ENCODE data around the gene TERT. TPM values are rescaled to one million over a fixed set of nuclear protein-coding genes. Genes with fewer than 3 reads are reported as not detected.
"Not testable (repeated sequence)": the region's sequence is repeated elsewhere in the genome, so short reads cannot be mapped to it uniquely, and the experiment has no call there.

Gene TERT
- total RNA-seq, 1 donor from 2014 or later = not detected

DNA sequence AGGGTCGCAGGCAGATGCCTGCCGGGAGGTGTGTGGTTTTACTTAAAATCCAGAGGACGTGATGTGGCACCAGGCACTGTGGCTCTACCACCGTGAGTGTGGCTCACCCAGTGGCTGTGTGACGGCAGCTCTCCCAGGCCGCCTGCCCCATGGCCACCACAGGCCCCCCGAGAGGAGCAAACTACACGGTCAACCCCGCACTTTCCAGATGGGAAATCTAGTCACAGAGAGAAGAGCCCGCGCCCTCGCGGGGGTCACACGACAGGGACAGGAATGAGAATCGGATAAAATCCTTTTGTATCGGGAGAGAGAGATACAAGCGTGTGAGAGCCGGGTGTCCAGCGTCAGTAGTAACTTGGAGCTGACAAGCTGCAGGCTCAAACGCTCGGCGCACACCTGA, 24.4 kb downstream of the TERT start:
- intact Hi-C loops (cut with micrococcal nuclease) = no loop called here
- no peak for DNase-seq

DNA sequence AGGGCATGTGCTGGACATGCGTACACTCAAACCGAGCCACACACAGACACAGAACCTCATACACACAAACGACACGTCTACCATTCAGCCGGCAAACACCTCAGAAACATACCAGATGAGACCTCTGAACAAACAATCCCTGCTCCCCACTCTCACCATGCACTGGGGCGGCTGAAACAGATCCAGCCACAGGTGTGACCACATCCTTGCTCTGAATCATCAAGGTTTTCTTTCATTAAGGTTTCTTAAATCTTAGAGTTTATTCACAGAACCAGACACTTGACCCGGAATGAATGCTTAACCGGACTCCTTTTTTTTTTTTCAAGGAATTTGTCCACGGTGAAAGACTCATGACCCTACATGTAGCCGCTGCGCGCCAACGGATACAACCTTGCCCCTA, 26.2 kb downstream of the TERT start:
- intact Hi-C loops (cut with micrococcal nuclease) = no loop called here

More for the DNA sequence above, 24.4 kb downstream of the TERT start:
- no peak for ATAC-seq

DNA sequence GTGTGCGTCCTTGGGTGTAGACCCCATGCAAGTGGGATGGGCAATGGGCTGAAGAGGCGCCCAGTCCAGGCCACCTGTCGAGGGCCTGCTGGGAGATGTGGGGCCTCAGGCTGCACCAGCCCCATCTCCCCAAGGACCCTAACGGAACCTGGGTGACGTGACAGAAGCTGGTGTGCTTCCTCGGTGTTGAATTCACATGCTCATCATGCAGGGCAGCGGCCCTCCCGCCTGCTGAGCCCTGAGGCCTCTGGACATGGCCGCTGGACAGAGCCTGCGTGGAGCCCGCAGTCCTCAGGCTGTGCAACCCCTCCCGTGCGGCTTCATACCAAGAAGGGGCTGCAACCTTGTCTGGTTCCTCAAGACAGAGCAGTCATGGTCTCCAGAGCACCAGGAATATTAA, 26.8 kb downstream of the TERT start:
- intact Hi-C loops (cut with micrococcal nuclease) = no loop called here
- DNase-seq = no peak
- no peak for ATAC-seq

More for the DNA sequence above, 26.2 kb downstream of the TERT start:
- DNase-seq (no peak), ATAC-seq (no peak)

DNA sequence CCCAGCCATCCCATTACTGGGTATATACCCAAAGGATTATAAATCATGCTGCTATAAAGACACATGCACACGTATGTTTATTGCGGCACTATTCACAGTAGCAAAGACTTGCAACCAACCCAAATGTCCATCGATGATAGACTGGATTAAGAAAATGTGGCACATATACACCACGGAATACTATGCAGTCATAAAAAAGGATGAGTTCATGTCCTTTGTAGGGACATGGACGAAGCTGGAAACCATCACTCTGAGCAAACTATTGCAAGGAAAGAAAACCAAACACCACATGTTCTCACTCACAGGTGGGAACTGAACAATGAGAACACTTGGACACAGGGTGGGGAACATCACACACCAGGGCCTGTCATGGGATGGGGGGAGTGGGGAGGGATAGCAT, 27.4 kb downstream of the TERT start:
- DNase-seq; intact Hi-C loops (cut with micrococcal nuclease); ATAC-seq: not testable (repeated sequence)

DNA sequence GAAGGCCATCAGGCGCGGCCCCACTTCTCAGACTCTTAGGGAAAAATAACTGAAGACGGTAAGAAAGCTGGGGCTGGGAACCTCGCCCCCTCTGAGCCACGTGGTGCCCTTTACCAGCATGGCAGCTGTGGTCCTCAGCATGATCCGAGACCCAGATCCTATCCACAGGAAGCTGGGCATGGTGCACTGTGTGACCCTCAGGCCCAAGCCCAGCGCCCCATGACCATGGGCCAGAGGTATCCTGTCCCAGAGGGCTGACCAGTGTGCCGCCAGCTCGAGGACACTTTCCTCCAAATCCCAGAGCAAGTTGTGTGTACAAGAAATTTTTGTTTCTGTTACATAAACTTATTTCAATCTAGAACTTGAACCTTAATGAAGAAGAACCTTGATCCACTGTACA, 28.1 kb downstream of the TERT start:
- DNase-seq = no peak
- ATAC-seq = no peak
- intact Hi-C loops (cut with micrococcal nuclease) = no loop called here

DNA sequence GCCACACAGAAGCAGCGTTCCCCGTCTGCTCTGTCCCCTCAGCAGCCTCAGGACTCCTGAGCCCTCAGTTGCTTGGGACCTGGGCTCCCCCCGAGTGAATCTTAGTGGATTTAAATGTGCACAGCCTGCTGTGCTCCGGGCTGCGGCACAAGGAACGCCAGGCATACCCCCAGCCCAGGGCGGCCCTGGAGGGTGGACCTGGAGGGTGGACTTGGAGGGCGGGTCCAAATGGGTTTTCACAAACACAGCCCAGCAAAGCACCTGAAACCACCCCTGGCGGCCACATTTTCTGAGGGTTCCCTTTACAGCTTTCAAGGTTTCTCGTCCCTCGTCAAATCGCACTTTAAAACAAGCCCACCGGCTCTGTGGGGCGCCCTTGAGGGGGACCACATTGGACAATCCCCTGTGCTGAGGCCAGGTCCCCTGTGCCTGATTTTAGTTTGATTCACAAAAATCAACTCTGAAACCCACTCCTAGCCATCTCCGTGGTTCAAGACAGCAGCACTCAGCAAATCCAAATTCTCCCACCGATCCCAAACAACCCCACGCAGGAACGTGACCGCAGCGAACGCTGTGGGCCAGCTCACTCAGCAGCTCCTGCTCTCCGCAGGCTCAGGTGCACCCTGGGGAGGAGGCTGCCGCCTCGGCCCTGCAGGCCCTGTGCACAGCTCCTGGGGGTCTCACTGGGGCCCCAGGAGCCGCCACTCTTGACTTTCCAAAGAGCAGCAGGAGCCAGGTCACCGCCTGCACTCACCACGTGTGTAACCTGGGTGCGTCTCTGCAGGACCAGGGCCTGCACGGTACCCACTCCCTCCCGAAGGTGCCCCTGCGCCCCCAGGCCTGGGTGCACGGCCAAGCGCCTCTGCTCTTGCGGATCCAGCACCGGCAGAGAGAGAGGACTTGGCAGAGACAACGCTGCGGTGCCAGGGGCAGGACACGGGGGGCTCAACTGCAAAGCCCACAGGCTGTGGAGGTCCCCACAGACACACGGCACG, 29.1 kb downstream of the TERT start:
- ATAC-seq (no peak), DNase-seq (no peak)
- intact Hi-C loops (cut with micrococcal nuclease) = no loop called here

DNA sequence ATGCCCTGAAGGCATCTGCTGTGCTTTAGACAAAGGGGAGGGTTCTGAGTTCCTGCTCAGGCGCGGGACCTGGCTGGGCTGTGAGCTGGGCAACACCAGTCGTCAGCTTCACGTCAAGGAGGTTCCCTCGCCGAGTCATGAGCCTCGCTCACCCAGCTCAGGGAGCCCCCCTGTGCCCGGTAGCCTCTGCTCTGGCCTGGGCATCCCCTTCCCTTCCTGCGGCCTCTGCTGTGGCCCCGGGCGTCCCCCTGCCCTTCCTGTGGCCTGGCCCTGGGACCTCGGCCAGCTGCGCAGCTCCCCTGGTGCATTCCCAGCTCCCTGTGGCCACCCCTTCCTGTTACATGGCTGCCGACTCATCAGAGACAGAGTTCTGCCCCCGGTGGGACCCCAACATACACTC, 29.8 kb downstream of the TERT start:
- DNase-seq = no peak
- intact Hi-C loops (cut with micrococcal nuclease) = no loop called here
- ATAC-seq = no peak

DNA sequence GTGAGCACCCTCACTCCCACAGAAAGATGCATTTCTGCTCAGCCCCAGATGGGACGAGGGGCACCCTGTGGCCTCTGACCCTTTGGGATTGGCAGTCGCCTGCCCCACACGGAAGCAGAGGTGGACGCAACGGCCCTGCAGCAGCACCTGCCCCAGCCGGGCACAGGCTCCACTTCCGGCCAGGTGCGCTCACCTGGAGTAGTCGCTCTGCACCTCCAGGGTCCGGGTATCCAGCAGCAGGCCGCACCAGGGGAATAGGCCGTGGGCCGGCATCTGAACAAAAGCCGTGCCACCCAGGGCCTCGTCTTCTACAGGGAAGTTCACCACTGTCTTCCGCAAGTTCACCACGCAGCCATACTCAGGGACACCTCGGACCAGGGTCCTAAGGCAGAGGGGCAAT, 30.7 kb downstream of the TERT start:
- ATAC-seq (no peak), DNase-seq (no peak)
- intact Hi-C loops (cut with micrococcal nuclease) = no loop called here

DNA sequence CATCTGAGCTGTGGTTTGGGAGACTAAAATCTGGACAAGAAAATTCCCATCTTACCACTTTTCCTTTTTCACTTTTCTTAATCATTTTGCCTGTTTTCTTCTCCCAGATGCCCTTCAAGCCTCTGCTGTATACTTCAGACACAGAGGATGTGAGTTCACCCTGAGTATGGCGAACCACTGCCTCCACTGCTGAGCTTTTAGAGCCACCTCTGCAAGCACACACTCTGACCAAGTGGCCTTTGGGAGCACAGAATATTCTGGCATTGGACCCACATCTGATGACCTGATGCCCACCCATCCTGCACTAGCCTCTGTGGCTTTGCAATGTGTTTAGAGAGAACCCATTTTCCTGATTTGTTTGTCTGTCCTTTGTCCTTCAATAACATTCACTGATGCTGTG, 32.5 kb downstream of the TERT start:
- no peak for DNase-seq
- ATAC-seq = no peak
- intact Hi-C loops (cut with micrococcal nuclease) = no loop called here

DNA sequence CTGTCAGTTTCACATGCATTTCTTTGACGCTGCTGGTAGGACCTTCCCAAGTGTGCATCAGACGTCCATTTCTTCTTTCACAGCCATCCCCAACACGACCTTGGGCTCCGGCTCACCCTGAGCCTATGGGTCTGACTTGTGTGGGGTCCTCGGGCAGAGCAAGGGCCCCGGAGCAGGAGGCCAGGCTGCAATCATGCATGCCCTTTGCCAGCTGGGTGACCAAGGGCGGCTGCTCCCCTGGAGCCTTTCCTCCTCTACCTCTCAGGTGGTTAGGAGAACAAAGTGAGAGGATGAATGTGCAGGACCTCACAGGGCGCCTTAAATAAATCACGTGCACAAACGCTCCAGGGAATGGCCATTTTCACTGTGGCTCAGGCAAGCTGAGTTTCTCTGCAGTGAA, 33.2 kb downstream of the TERT start:
- ATAC-seq = no peak
- intact Hi-C loops (cut with micrococcal nuclease) = no loop called here
- no peak for DNase-seq

DNA sequence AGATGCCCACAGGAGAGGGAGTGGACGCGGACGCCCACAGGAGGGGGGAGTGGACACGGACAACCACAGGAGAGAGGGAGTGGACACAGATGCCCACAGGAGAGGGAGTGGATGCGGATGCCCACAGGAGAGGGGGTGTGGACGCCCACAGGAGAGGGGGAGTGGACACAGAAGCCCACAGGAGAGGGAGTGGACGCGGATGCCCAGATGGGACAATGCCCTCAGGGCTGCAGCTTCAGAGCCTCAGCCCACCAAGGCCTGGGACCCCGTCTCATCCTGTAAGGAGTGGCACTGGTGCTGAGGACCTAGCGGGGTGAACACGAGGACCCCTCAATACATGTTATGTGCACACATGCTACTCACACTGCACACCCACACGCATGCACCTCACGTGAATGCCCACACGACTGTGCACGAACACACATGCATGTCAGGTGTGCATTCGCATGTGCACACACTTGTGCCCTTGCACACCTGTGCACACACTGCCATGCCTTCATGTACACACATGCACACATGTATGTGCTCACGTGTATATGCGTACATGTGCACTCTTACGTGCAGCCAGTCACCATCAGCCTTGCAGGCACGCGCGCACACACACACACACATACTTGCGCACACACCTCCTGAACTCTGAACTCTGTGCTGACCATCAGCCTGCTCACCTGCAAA, 34.9 kb downstream of the TERT start:
- no peak for ATAC-seq
- intact Hi-C loops (cut with micrococcal nuclease) = no loop called here
- DNase-seq = no peak

DNA sequence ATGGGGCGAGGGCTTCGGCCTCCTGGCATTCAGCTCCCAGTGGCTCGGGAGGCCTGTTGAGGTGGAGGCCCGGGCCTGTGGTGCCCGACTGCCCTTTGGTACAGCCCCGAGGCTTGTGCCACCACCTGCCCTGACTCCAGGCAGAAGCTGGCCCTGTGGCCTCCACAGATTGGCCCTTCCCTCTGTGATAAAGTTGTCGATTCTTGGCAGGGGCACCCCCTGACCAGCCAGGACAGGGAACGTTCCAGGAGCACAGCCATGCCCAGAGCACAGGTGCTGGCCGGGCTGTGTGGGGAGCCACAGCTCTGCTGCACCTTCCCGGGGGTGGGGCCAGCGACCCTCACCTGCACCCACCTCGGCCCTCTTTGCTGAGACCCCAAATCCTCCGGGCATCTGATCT, 37.0 kb downstream of the TERT start:
- intact Hi-C loops (cut with micrococcal nuclease) = no loop called here
- DNase-seq (no peak), ATAC-seq (no peak)

DNA sequence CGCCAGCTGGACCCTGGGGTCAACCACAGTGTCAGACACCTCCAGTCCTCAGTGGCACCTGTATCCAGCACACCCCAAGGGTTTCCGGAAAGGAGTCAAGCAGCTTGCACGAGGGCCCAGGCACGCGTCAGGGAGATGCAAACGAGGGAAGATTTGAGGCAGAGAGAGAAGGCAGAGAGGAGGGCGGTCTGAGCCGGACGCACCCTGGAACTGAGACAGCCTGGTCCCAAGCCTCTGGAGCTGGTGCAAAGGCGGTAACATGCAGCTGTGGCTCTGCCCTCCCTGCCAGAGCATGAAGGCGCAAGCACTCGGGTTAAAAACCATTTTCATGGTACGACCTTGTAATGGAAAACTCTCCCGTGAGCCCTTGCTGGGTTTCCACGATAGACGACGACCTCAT, 37.5 kb downstream of the TERT start:
- no peak for ATAC-seq
- intact Hi-C loops (cut with micrococcal nuclease) = no loop called here
- no peak for DNase-seq

DNA sequence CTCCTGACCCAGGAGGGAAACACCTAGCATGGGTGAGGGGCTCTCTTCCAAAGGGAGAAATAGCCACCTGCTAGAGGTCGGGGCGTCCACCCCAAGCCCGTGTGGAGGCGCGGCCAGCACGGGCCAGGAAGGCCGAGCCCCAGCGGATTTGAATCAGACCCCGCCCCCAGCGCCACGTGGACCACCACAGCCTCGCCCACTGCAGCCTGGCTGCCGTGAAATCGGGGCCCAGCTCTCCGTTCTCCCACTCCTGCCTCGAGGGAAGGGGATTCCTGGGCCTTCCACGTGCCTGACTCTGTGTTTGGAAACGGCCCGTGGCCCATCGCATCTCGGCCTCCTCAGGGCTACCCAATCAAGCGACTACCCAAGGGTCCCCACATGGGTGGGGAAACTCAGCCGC, 38.1 kb downstream of the TERT start:
- ATAC-seq (no peak), DNase-seq (no peak)
- intact Hi-C loops (cut with micrococcal nuclease) = no loop called here

DNA sequence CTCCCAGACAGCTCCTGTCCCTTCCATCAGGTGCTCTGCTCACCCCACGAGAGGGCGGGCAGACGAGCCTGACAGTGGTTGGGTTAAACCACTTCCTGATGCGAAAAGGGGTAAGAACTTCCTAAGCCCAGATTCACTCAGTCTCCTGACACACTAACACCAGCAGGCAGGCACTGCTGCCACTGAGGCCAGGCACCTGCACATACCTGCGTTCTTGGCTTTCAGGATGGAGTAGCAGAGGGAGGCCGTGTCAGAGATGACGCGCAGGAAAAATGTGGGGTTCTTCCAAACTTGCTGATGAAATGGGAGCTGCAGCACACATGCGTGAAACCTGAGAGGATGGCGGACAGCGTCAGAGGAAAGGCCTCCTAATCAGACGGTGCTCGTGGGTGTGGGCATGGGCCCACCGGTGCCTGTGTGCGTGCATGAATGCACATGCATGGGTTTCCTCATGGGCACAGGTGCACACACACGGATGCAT, 39.7 kb downstream of the TERT start:
- no peak for ATAC-seq
- intact Hi-C loops (cut with micrococcal nuclease) = no loop called here

DNA sequence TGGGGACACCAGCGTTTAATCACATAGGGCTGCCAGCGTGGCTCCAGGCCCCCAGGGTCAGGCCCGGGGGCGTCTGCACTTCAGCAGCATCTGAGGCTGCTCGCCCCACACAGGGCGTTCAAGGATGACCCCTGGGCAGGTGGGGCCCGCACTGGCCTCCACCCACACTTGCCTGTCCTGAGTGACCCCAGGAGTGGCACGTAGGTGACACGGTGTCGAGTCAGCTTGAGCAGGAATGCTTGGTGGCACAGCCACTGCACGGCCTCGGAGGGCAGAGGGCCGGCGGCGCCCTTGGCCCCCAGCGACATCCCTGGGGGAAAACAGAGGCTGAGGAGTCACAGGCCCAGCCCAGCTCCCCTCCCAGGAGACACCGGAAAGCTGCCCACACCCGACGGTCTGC, 40.7 kb downstream of the TERT start:
- DNase-seq (no peak), ATAC-seq (no peak)
- intact Hi-C loops (cut with micrococcal nuclease) = no loop called here

More for the DNA sequence above, 39.7 kb downstream of the TERT start:
- no peak for DNase-seq

DNA sequence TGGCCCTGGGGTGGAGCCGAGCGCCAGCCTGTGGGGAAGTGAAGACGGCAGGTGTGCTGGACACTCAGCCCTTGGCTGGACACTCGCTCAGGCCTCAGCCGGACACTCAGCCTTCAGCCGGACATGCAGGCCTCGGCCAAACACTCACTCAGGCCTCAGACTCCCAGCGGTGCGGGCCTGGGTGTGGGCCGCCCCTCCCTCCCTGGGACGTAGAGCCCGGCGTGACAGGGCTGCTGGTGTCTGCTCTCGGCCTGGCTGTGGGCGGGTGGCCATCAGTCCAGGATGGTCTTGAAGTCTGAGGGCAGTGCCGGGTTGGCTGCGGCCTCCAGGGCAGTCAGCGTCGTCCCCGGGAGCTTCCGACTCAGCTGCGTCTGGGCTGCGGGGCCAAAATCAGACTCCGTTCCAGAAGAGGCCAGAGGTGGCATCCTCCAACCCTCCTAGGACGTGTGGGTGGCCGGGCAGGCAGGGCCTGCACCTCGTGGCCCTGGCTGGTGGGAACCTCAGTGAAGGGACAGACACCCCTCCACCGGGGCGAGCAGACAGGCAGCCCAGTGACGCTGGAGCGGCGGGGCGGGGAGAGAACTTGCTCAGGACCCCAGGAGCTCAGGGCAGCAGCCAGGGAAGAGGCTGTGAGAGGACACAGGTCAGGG, 41.3 kb downstream of the TERT start:
- DNase-seq (no peak), ATAC-seq (no peak)
- intact Hi-C loops (cut with micrococcal nuclease) = no loop called here

DNA sequence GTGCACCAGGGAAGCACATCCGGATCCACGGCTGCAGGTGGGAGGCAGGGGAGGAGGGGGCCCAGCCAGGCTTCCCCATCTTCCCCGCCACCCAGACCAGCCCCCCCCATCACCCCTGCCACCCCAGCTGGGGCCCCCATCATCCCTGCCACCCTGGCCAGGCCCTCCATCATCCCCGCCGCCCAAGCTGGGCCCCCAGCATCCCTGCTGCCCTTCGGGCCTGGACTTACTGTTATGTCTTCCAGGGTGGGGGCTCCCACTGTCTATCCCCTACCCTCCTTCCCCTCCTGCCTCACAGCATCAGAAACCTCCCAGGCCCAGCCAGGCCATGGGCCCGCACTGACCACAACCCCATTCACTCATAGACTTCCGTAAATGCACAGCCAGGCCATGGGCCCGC, 42.2 kb downstream of the TERT start:
- DNase-seq = no peak
- intact Hi-C loops (cut with micrococcal nuclease) = no loop called here
- ATAC-seq = no peak

DNA sequence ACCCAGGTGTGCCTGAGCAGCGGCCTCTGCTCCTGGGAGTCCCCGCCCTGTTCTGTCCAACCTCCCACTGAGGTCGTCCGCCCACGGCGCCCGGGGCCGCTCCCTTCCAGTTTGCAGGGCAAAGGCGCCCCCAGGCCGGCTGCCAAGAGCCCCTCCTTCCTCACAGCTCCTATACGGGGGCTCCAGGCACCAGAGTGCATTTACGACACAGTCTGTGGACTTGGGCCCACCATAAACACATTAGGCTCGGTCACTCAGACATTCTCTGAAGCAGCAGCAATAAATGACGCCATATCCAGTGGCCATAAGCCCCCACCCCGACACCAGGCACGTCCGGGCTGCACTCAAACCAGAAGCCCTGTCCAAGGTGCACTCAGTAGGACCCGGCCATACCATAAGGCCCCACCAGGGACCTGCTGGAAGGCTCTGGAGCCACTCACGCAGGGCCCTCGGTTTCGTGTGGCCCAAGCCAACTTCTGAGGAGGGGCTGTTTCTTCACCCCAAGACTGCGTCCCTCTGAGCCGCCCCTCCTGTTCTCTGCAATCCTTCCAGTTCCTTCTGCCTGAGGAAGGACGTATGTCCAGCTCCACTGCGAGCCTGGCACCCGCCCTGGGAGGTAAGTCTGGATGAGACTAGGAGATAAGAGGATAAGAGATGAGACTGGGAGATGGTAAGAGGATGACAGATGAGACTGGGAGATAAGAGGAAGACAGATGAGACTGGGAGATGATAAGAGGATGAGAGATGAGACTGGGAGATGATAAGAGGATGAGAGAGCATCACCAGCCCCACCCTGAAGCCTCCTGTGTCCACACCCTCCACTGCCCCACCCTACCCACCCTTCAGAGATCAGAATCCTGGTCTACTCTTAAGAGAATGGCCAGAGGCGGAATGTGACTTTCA, 42.9 kb downstream of the TERT start:
- intact Hi-C loops (cut with micrococcal nuclease) = no loop called here
- no peak for ATAC-seq
- no peak for DNase-seq

Data from left ventricle myocardium superior (tissue), 1 donor.